ENCODE data around the gene HCFC2. TPM values are rescaled to one million over a fixed set of nuclear protein-coding genes. Genes with fewer than 3 reads are reported as not detected.
"Not testable (repeated sequence)": the region's sequence is repeated elsewhere in the genome, so short reads cannot be mapped to it uniquely, and the experiment has no call there.

The HCFC2 gene
- total RNA-seq (2014; rRNA removed; shearing (Covaris generic)), result 7.2 and 9.4 TPM in 2 replicates
- polyA plus RNA-seq (2015; cell fraction: cytosol; rRNA removed), result 5.3 and 7.2 TPM in 2 replicates
- 19.0 and 19.2 TPM in 2 replicates for polyA plus RNA-seq (2015; cell fraction: nucleus; rRNA removed)

DNA sequence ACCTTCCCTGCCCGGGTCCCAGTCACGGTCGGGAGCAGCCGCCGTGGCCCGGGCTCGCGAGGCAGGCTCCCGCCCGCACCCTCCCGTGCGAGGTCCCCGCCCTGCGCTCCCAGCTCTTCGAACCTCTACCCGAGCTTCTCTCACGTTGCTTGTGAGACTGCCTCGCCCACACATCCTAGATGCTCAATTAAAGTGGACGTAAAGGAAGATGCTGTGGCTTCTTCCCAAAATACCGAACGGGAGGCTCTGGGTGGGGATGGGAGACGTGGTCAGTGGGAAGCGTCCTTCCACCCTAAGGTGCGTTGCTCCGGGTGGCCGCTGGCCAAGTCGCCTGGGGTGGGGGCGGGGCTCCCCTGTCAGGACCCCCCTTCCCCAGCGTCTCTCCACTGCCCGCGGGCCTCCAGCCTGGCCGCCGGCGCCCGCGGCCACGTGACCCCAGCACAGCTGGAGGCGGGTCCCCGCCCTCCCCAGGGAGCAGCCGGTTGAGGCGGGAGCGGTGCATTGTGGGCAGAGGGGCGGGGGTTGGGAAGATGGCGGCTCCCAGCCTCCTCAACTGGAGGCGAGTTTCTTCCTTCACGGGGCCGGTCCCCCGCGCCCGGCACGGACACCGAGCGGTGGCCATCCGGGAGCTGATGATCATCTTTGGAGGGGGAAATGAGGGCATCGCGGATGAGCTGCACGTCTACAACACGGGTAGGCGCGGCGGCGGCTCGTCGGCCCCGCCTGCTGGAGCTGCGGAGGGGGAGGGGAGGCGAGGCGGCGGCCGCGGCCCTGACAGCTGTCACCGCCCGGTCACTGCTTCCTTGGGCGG, at the start of gene HCFC2:
TSS of gene HCFC2 (plus strand) at position 501 of the 811 bp plus-strand sequence. CDS start at position 531, 30 bp downstream.
- DNase-seq (ENCODE audit: low read depth), result peak; percentile 86

DNA sequence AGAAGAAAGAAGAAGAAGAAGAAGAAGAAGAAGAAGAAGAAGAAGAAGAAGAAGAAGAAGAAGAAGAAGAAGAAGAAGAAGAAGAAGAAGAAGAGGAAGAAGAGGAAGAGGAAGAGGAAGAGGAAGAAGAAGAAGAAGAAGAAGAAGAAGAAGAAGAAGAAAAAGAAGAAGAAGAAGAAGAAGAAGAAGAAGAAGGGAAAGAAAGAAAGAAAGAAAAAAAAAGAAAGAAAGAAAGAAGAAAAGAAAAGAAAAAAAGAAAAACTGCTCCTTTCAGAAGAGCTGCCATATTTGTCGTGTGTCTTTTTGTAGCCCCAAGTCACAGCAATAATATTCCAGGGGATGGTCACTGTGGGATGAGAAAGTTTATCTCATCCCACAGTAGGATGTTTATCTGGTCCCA, 42.5 kb upstream of the HCFC2 start:
- not testable (repeated sequence) for DNase-seq (ENCODE audit: low read depth)

DNA sequence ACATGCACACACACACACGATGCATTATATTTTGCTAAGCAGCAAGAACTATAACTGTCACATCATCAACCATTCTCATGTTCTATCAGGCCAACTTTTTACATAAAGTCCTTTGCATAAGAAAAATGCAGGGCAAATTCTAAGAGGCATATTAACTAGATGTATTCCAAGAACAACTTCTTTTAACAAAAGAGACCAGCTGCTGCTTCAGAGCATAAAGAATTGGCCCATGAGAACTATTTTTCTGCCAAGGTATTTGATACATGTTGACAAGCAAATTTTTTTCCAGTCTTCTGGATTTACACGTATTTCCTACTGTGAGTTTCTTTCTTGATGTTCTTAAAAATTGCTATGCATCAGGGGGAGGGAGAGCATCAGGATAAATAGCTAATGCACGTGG, 41.5 kb upstream of the HCFC2 start:
- no peak for DNase-seq (ENCODE audit: low read depth)

DNA sequence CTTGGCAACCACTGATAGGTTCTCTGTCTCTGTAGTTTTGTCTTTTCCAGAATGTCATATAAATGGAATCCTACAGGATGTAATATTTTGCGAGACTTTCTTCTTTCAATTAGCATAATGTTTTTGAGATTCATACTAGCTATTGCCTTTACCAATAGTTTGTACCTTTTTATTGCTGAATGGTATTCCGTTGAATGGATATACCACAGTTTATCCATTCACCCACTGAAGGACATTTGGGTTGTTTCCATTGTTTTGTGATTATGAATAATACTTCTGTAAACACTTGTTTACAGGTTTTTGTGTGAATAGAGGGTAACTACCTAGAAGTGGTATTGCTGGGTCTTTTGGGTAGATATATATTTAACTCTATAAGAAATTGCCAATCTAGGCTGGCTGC, 40.6 kb upstream of the HCFC2 start:
- DNase-seq (ENCODE audit: low read depth), result no peak

DNA sequence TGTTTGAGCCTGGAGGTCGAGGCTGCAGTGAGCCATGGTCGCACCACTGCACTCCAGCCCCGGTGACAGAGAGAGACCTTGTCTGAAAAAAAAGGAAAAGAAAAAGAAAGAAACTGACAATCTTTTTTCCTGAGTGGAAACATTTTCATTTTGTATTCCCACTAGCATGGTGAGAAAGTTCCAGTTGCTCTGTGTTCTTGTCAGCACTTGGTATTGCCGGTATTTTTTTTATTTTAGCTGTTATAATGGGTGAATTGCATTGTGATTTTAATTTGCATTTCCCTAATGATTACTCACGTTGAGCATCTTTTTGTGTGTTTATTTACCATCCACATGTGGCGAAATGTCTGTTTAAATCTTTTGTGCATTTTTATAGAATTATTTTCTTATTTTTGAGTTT, 40.0 kb upstream of the HCFC2 start:
- DNase-seq (ENCODE audit: low read depth), result no peak

DNA sequence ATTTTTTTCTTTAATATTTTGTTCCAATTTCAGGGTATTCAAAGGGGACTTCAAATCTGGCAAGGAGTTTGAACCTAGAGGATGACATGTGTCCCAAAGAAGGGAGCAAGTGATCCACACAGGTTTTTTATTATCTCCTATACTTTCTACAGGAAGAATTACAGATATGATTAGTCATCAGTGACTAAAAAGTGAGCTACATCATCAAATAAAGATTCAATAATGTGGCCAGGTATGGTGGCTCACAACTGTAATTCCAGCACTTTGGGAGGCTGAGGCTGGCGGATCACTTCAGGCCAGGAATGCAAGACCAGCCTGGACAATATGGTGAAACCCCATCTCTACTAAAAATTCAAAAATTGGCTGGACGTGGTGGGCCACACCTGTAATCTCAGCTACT, 38.6 kb upstream of the HCFC2 start:
- DNase-seq (ENCODE audit: low read depth), result no peak

DNA sequence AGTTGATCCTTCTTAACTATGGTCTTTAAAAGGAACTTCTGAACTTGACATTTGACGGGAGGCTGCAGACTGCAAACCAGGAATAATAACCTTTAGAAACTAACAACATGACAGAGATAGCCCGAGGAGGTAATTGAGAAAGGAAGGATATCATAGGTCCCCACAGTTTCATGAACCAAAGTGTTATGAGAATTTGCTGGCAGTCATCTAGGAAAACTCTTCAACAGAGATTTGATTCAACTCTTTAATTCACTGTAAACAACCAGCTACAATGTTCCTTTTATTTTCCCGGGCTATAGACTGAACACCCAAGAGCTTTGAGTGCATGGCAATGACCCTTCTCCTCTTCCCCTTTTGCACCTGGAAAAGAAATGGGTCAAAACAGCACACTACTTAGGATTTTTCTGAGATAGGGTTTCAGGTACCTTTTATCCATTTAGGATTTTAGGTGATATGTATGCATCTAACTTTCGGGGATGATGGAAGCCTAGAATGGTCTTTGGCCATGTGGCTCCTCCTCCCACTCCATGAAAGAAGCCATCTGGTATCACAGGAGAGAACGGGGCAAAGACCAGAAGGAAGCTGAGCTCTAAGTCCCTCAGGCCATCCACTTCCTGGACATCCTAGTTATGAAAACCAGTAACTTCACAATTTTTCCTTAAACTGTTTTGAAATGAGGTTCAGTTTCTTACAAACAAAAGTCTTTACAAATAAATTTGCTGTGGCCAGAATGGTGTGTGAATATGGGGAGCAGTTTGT, 37.3 kb upstream of the HCFC2 start:
- no peak for DNase-seq (ENCODE audit: low read depth)

DNA sequence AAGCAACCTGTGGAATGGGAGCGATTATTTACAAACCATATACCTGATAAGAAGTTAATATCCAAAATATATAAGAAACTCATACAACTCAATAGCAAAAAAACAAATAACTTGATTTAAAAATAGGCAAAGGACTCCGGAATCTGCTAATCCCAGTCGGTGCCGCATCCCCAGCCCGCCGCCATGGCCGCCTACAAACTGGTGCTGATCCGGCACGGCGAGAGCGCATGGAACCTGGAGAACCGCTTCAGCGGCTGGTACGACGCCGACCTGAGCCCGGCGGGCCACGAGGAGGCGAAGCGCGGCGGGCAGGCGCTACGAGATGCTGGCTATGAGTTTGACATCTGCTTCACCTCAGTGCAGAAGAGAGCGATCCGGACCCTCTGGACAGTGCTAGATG, 33.7 kb upstream of the HCFC2 start:
- not testable (repeated sequence) for DNase-seq (ENCODE audit: low read depth)

DNA sequence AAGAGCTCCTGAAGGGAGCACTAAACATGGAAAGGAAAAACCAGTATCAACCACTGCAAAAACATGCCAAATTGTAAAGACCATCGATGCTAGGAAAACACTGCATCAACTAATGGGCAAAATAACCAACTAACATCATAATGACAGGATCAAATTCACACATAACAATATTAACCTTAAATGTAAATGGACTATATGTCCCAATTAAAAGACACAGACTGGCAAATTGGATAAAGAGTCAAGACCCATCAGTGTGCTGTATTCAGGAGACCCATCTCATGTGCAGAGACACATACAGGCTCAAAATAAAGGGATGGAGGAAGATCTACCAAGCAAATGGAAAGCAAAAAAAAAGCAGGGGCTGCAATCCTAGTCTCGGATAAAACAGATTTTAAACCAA, 28.2 kb upstream of the HCFC2 start:
- DNase-seq (ENCODE audit: low read depth), result not testable (repeated sequence)

DNA sequence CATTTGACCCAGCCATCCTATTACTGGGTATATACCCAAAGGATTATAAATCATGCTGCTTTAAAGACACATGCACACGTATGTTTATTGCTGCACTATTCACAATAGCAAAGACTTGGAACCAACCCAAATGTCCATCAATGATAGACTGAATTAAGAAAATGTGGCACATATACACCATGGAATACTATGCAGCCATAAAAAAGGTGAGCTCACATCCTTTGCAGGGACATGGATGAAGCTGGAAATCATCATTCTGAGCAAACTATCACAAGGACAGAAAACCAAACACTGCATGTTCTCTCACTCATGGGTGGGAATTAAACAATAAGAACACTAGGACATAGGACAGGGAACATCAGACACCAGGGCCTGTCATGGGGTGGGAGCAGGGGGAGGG, 24.6 kb upstream of the HCFC2 start:
- not testable (repeated sequence) for DNase-seq (ENCODE audit: low read depth)

DNA sequence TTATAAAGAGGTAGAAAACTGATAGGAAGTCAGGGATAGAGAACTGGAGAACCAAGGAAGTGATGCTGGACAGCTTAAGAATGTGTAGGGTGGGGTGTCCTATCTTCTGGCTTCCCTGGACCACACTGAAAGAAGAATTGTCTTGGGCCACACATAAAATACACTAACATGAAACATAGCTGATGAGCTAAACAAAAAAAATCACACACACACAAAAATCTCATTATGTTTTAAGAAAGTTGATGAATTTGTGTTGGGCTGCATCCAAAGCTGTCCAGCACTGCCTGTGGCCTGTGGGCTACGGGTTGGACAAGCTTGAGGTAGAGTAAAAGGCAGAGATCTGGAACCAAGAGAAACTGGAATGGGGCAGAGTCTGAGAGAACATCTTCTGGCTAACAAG, 21.8 kb upstream of the HCFC2 start:
- DNase-seq (ENCODE audit: low read depth), result no peak

DNA sequence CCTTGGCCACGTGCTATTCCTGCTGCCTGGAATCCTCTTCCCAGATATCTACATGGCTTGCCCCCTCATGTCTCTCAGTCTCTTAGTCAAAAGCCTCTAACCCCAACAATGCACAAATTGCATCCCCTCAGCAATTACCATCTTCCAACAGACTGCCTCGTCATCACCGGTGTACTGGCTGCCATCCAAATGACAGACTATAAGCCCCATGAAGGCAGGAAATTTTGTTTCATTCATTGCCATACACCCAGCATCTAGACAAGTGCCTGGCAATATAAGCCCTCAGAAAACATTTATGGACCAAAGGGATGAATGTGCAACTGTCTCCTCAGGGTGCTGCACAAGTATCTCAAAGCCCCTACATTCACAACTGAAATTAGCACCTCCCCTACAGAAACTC, 20.2 kb upstream of the HCFC2 start:
- no peak for DNase-seq (ENCODE audit: low read depth)

DNA sequence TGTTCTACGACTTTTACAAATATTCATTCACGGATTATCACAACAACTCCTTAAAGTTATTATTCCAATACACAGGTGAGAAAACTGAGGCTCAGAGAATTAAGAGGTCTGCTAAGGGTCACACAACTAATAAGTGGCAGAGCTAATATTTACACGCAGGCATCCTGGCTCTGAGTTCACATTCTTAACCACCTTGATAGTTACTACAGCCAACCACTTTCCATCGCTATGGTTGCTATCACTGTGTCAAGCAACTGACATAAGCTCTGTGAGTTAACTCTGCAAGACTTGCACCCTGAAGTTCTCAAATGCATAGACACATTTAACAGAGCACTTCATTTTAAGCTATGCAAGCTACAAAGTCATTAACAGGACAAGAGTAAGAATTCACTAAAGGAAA, 18.0 kb upstream of the HCFC2 start:
- DNase-seq (ENCODE audit: low read depth), result no peak

DNA sequence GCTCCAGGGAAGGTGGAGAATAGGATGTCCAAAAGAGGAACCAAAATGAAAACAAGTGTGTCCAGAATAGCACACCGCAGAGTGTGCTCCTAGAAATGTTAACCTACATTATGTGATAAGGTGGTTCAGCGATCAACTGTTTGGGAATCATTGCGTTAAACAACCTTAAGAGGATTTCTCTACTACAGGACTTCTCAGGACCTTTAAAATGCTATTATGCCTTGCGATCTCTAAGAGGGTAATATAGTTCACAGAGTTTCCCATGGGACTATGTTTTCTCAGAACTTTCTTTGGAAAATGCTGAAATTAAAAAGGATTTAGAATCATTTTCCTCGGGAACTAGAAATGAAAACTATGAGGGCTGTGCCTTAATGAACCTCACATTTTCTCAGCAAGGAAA, 16.2 kb upstream of the HCFC2 start:
- no peak for DNase-seq (ENCODE audit: low read depth)

DNA sequence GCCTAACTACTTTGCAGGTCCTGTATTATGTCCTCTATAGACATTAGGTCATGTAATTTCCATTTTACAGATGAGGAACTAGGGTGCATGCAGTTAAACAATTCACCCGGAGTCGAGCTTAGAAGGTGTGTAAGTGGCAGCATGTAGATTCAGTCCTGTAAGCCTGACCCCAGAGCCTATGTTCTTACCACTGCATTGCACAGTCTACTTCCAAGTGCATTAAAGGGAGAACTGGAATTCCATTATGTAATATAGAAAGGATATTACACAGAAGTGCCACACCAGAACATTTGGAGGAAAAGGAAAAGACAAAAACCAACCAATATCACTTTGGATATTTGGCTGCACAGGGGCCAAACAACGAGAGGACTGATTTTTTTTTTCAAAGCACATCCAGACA, 15.5 kb upstream of the HCFC2 start:
- DNase-seq (ENCODE audit: low read depth), result no peak

DNA sequence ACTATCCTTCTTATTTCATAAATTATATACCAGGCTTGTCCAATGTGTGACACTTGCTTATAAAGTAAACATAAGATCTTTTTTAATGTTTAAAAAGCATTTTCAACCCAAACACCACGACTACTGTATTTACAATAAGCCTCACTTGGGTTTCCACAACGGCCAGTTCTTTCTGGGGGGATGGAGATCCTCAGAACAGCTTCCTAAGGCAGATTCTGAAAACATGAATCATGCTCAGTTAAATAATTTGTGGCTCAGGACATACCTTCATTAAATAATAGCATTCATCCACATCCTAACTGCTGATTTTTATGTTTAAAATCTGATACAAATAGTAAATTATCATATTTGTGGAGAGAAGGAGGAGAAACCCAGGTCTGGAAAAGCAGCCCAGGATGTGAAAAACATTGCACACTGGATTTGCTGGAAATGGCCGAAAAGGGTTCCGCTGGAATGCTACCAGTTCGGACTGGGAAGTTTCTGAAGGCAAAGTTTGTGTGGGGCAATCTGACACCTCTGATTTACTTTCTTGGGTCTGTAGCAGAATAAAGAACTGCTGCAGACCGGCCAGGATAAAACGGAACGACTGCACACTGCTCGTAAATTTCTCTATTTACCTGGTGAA, 14.9 kb upstream of the HCFC2 start:
- DNase-seq (ENCODE audit: low read depth), result peak; percentile 34

DNA sequence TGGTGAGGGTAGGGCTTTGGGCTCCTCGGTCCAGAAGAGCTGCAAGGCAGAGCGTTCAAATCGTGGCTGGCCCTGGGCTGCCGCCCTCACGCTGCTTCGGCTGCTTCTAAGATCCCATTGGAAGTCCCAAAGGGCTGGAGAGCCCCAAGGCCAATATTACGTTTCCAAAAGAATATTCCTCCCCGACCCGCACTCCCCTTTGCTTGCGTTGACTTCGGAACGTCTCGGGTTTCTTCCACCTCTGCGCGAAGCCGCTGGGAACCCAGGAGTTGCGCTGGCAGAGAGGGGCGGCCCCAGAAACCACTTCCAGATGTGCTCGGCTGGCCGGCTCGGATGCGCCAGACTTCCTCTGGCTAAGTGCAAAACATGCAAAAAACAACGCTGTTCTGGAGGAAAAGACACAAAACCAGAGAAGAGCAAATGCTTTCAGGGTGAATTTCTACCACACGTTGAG, 14.4 kb upstream of the HCFC2 start, which contains the start of gene GLT8D2:
TSS of gene GLT8D2 (minus strand) at position 285 of the 454 bp plus-strand sequence. CDS start 30,539 bp downstream, outside the sequence.
- DNase-seq (ENCODE audit: low read depth), result peak; percentile 61

DNA sequence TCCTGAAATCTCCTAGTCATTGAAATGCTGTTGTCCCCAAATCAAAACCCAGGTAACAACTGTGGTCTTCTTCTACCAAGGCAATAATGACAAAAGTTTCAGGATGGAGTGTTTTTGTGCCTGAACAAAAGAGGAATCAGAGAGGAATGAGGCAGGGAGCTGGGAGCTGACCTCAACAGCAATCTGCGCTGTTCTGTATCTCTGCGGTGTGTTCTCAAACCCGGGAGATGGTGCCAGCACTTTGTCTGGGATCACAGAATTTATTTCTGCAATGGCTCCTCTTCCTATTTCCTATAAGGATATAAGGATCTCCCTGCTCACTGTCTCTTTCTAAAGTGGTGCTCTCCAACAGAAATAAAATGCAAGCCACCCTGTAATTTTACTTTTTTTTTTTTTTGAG, 13.9 kb upstream of the HCFC2 start:
- no peak for DNase-seq (ENCODE audit: low read depth)

DNA sequence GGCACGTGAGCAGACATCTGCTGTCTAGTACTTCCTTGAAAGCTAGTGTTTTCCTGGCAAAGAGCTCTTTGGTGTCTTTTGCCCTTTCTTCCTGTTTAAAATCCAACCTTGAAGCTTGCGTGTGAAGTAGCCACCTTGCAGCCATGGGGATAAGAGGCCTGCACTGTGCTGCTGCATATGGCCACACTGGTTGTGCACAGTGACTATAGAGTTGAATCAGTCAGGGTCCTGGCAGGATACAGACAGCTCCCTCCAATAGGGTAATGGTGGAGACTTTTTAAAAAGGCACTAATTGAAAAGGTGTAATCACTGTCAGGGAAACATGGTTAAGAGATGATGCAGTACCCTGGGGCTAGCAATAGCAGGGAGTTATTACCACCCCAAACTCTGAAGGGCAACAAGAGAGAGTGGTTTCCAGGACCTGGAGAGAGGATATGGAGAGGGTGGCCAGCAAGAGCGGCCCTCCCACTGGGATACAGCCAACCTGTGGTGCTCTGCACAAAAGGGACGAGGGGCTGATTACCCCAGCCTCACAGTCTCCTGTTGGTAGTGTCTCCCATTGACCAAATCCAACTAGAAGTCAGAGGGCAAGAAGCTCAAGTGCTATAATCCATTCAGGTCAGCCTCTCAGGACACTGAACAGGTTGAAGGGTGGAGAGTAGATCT, 9.5 kb upstream of the HCFC2 start:
- no peak for DNase-seq (ENCODE audit: low read depth)

DNA sequence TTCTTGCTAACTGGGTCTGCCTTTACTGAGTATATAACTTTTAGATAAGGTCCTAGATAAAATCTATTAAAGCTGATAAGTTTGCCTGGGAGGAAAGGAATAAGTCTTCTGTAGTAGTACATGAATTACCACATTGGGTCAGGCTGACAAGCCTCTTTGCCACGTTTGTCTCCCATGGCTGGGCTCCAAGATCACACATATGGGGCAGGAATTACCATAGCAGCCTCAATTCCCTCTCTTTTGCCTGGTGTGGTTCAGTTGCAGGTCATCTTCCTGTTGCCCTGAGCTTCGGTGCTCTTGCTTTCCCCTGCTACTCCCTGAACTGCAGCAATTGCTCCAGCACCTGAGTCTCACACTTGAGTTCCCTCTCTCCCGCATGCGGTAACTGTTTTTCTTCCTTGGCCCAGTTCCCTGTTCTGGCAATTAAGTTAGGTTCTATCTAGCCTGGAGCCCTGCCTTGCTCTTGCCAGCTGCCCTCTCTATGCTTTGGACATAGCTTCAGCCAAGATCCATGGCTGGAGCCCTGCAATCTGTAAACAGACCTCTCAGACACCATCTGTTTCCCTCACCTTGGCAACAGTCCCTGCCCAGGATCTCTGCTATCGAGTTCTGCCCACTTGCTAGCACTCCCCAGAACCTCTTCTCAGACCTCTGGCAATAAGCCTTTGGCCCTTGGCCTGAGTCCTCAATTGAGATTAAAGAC, 8.5 kb upstream of the HCFC2 start:
- DNase-seq (ENCODE audit: low read depth), result no peak
